Stimulated activated CD8-positive, alpha-beta memory T cell treated with anti-CD3 and anti-CD28 coated beads, Interleukin-12 subunit alpha, Interleukin-12 subunit beta, amount 100 ng/mL, for 1 hour (primary cell): ENCODE data around the gene ZMPSTE24.

ENCODE experiments used
- DNase-seq: peaks from one replicate; pipeline ENCODE4 v3.0.0-alpha.2; 2020; ENCODE audit warnings: low read depth

ZMPSTE24 gene

GRCh38 chr1:40305451-40305850 lies 47.4 kb downstream of the ZMPSTE24 start:
- DNase-seq: no peak

- no peak for DNase-seq
Observed at GRCh38 chr1:40305871-40306270, 47.8 kb downstream of the ZMPSTE24 start.

GRCh38 chr1:40306296-40306695 lies 48.3 kb downstream of the ZMPSTE24 start:
- no peak for DNase-seq

GRCh38 chr1:40307186-40307585 lies 49.1 kb downstream of the ZMPSTE24 start:
- no peak for DNase-seq

- no peak for DNase-seq
Observed at GRCh38 chr1:40308036-40308727, 50.1 kb downstream of the ZMPSTE24 start.

GRCh38 chr1:40309374-40310128 lies 51.5 kb downstream of the ZMPSTE24 start:
- DNase-seq: no peak

GRCh38 chr1:40310129-40310461 lies 52.1 kb downstream of the ZMPSTE24 start:
- DNase-seq: no peak

- DNase-seq: no peak
Observed at GRCh38 chr1:40310983-40311642, 53.1 kb downstream of the ZMPSTE24 start.

GRCh38 chr1:40311692-40312091 lies 53.7 kb downstream of the ZMPSTE24 start:
- DNase-seq: no peak

- no peak for DNase-seq
Observed at GRCh38 chr1:40312238-40313205, 54.5 kb downstream of the ZMPSTE24 start.

GRCh38 chr1:40313329-40313957 lies 55.4 kb downstream of the ZMPSTE24 start:
- DNase-seq: no peak

- no peak for DNase-seq
Observed at GRCh38 chr1:40313958-40314720, 56.1 kb downstream of the ZMPSTE24 start.

GRCh38 chr1:40314721-40315238 lies 56.7 kb downstream of the ZMPSTE24 start:
- DNase-seq: no peak

- peak; percentile 69 for DNase-seq
Observed at GRCh38 chr1:40315239-40315794, 57.3 kb downstream of the ZMPSTE24 start.

- DNase-seq: no peak
Observed at GRCh38 chr1:40315795-40316594, 58.0 kb downstream of the ZMPSTE24 start.

- DNase-seq: peak; percentile 39
Observed at GRCh38 chr1:40316595-40317393, 58.8 kb downstream of the ZMPSTE24 start, which contains the start of gene COL9A2. TSS of gene COL9A2 (minus strand) at chr1:40317286. CDS start at chr1:40317197, 89 bp downstream.

GRCh38 chr1:40317394-40318074 lies 59.5 kb downstream of the ZMPSTE24 start:
- no peak for DNase-seq

- DNase-seq: no peak
Observed at GRCh38 chr1:40318476-40318875, 60.4 kb downstream of the ZMPSTE24 start.
